ENCODE results near the gene CLIP2. TPM values are rescaled to one million over a fixed set of nuclear protein-coding genes. Genes with fewer than 3 reads are reported as not detected.
"Not testable (repeated sequence)": the region's sequence is repeated elsewhere in the genome, so short reads cannot be mapped to it uniquely, and the experiment has no call there.

CLIP2 gene
- total RNA-seq, 1 donor: 70.9 TPM

DNA sequence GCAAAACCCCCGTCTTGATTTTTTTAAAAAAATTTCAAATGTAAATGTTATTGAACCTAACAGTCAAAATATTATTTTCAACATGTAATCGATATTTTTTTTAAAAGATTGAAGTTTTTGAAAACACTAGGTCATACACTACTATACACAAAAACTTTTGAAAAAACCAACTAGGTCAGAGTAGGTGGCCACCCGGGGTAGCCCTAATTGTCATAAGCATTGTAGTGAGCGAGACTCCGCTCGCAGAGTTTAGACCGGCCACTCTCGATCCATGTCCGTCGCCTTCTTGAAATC, 35.4 kb upstream of the CLIP2 start:
- Histone ChIP-seq H3K36me3 (ENCODE audit: insufficient read depth, low read length) (peaks cover 17% of the 10 kb centered on the region), H3K4me3 (ENCODE audit: insufficient read depth, low read length) (peak overlapping the region; percentile 99), H3K27me3 (ENCODE audit: insufficient read depth, low read length) (no peaks in the 10 kb centered on the region), H3K79me2 (ENCODE audit: insufficient read depth, low read length) (peaks cover 20% of the 10 kb centered on the region), H3K9me3 (ENCODE audit: low read depth, low read length) (no peaks in the 10 kb centered on the region), H3K4me1 (ENCODE audit: insufficient read depth, low read length) (peaks cover 29% of the 10 kb centered on the region), H3K27ac (ENCODE audit: low read depth, low read length) (peak overlapping the region; percentile 98), H3K4me2 (ENCODE audit: insufficient read depth, low read length) (peak overlapping the region; percentile 94), H2AFZ (ENCODE audit: low read length) (peak overlapping the region; percentile 97), H4K20me1 (ENCODE audit: insufficient read depth, low read length) (no peaks in the 10 kb centered on the region)
- no peak for DNase-seq (ENCODE audit: insufficient read length, low spot score, missing footprints)
- TF ChIP-seq, protein P1, sequence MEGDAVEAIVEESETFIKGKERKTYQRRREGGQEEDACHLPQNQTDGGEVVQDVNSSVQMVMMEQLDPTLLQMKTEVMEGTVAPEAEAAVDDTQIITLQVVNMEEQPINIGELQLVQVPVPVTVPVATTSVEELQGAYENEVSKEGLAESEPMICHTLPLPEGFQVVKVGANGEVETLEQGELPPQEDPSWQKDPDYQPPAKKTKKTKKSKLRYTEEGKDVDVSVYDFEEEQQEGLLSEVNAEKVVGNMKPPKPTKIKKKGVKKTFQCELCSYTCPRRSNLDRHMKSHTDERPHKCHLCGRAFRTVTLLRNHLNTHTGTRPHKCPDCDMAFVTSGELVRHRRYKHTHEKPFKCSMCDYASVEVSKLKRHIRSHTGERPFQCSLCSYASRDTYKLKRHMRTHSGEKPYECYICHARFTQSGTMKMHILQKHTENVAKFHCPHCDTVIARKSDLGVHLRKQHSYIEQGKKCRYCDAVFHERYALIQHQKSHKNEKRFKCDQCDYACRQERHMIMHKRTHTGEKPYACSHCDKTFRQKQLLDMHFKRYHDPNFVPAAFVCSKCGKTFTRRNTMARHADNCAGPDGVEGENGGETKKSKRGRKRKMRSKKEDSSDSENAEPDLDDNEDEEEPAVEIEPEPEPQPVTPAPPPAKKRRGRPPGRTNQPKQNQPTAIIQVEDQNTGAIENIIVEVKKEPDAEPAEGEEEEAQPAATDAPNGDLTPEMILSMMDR (IDR thresholded peaks at IDR 0.05; ENCODE audit: extremely low read depth, low read depth, low read length): no peak

- peak; percentile 98 for DNase-seq (ENCODE audit: insufficient read length, low spot score, missing footprints)
- peak within 1 kb of the TSS; percentile 94 for H3K4me2 ChIP-seq (ENCODE audit: insufficient read depth, low read length)
- peaks cover 29% of the 10 kb centered on the region for H3K4me1 ChIP-seq (ENCODE audit: insufficient read depth, low read length)
- peak within 1 kb of the TSS; percentile 99 for H3K4me3 ChIP-seq (ENCODE audit: insufficient read depth, low read length)
- TF ChIP-seq, protein P1 (IDR thresholded peaks at IDR 0.05; ENCODE audit: extremely low read depth, low read depth, low read length): no peak
- peak within 1 kb of the TSS; percentile 98 for H3K27ac ChIP-seq (ENCODE audit: low read depth, low read length)
- H3K36me3 ChIP-seq (ENCODE audit: insufficient read depth, low read length): peaks cover 12% of the 10 kb centered on the region
- H3K27me3 ChIP-seq (ENCODE audit: insufficient read depth, low read length): no peaks in the 10 kb centered on the region
- H3K79me2 ChIP-seq (ENCODE audit: insufficient read depth, low read length): peaks cover 20% of the 10 kb centered on the region
- H3K9me3 ChIP-seq (ENCODE audit: low read depth, low read length): no peaks in the 10 kb centered on the region
- H4K20me1 ChIP-seq (ENCODE audit: insufficient read depth, low read length): no peaks in the 10 kb centered on the region
- H2AFZ ChIP-seq (ENCODE audit: low read length): peak within 1 kb of the TSS; percentile 97
Observed at GRCh38 chr7:74254129-74254857, 34.9 kb upstream of the CLIP2 start, which contains the start of gene RFC2. RFC2 (minus strand) TSS chr7:74254399; CDS start chr7:74254383, 16 bp downstream.

- Histone ChIP-seq H2AFZ (ENCODE audit: low read length) (peak overlapping the region; percentile 93), H3K4me1 (ENCODE audit: insufficient read depth, low read length) (peaks cover 29% of the 10 kb centered on the region), H3K4me2 (ENCODE audit: insufficient read depth, low read length) (peak overlapping the region; percentile 94), H3K36me3 (ENCODE audit: insufficient read depth, low read length) (peaks cover 5% of the 10 kb centered on the region), H3K27ac (ENCODE audit: low read depth, low read length) (peak overlapping the region; percentile 98), H3K4me3 (ENCODE audit: insufficient read depth, low read length) (peak overlapping the region; percentile 99), H4K20me1 (ENCODE audit: insufficient read depth, low read length) (no peaks in the 10 kb centered on the region), H3K9me3 (ENCODE audit: low read depth, low read length) (no peaks in the 10 kb centered on the region), H3K27me3 (ENCODE audit: insufficient read depth, low read length) (no peaks in the 10 kb centered on the region), H3K79me2 (ENCODE audit: insufficient read depth, low read length) (peaks cover 20% of the 10 kb centered on the region)
- DNase-seq (ENCODE audit: insufficient read length, low spot score, missing footprints): no peak
- TF ChIP-seq, protein P1 (IDR thresholded peaks at IDR 0.05; ENCODE audit: extremely low read depth, low read depth, low read length): no peak
Observed at GRCh38 chr7:74254858-74255379, 34.3 kb upstream of the CLIP2 start.

- H3K27me3 ChIP-seq (ENCODE audit: insufficient read depth, low read length); H3K36me3 ChIP-seq (ENCODE audit: insufficient read depth, low read length); H3K9me3 ChIP-seq (ENCODE audit: low read depth, low read length); H2AFZ ChIP-seq (ENCODE audit: low read length); DNase-seq (ENCODE audit: insufficient read length, low spot score, missing footprints); H4K20me1 ChIP-seq (ENCODE audit: insufficient read depth, low read length): not testable (repeated sequence)
- Histone ChIP-seq H3K4me3 (ENCODE audit: insufficient read depth, low read length) (peak overlapping the region; percentile 99), H3K4me1 (ENCODE audit: insufficient read depth, low read length) (peaks cover 29% of the 10 kb centered on the region), H3K27ac (ENCODE audit: low read depth, low read length) (peak overlapping the region; percentile 98), H3K79me2 (ENCODE audit: insufficient read depth, low read length) (peaks cover 20% of the 10 kb centered on the region), H3K4me2 (ENCODE audit: insufficient read depth, low read length) (peak overlapping the region; percentile 94)
Observed at GRCh38 chr7:74255461-74255860, 33.7 kb upstream of the CLIP2 start.
